ENCODE data around the gene FLOT1. TPM values are rescaled to one million over a fixed set of nuclear protein-coding genes. Genes with fewer than 3 reads are reported as not detected.

The FLOT1 gene
- total RNA-seq, 1 experiment from 2014 or later, result 111 TPM

GRCh38 chr6:30689022-30689865, 53.2 kb downstream of the FLOT1 start:
- no peaks in the 10 kb centered on the region for H4K20me1 ChIP-seq (ENCODE audit: control insufficient read depth, insufficient read depth, insufficient read length)
- H3K23me2 ChIP-seq (ENCODE audit: insufficient read length, low read depth, low read length, poor library complexity, severe bottlenecking), result peaks cover 29% of the 10 kb centered on the region
- H3K4me3 Mint-ChIP-seq, result peak overlapping the region; percentile 88 to 90
- peaks cover 3% of the 10 kb centered on the region; the same call in 1 of the 2 replicates for H3K4me1 ChIP-seq (ENCODE audit: insufficient read depth, low read length)
- no peak overlapping the region for H3K23ac ChIP-seq (ENCODE audit: insufficient read length, low read depth, low read length)
- H4K8ac ChIP-seq (replicated peaks; ENCODE audit: insufficient read length, low read depth, low read length), result no peak overlapping the region
- no CpG with 5 or more reads among the region's 11 CpGs for WGBS (ENCODE audit: extremely low coverage, insufficient read length, low lambda C conversion rate)
- H3K9me3 ChIP-seq (ENCODE audit: control insufficient read depth, low read depth, low read length), result no peaks in the 10 kb centered on the region
- peaks cover 2% of the 10 kb centered on the region; the same call in 1 of the 2 replicates for H3K79me2 ChIP-seq (ENCODE audit: insufficient read depth, low read length)
- no peak overlapping the region for H4K5ac ChIP-seq (ENCODE audit: insufficient read length, low read depth, low read length)
- no peak overlapping the region for H4K91ac ChIP-seq (ENCODE audit: insufficient read length, low read depth, low read length)
- peak overlapping the region; percentile 89 for H3K4me2 ChIP-seq (ENCODE audit: insufficient read depth, insufficient read length, low read length)
- H3K27ac Mint-ChIP-seq, result no peak overlapping the region
- peaks cover 50 to 54% of the 10 kb centered on the region in 2 experiments for H3K4me1 Mint-ChIP-seq
- no peaks in the 10 kb centered on the region for H3K9me3 Mint-ChIP-seq
- H3K27me3 Mint-ChIP-seq (ENCODE audit: low read depth), result peaks cover 3% of the 10 kb centered on the region; the same call in 1 of the 2 replicates
- no peak overlapping the region for H3K27ac ChIP-seq (ENCODE audit: insufficient read length, low read depth, low read length)
- no peak overlapping the region for H2AK5ac ChIP-seq (ENCODE audit: insufficient read length, low read length)
- no peak overlapping the region for H2AFZ ChIP-seq (ENCODE audit: low read length)
- no peak overlapping the region for H2BK20ac ChIP-seq (ENCODE audit: low read depth, low read length, poor library complexity, severe bottlenecking)
- H3K36me3 Mint-ChIP-seq (ENCODE audit: insufficient read depth in 1 of 3, low read depth in 3 of 3), result peaks cover 4 to 22% (median 15%) of the 10 kb centered on the region in 3 experiments; a peak in 5 of 7 replicates
- no peak overlapping the region for H2BK120ac ChIP-seq (ENCODE audit: low read depth, low read length, poor library complexity, severe bottlenecking)
- H2BK5ac ChIP-seq (ENCODE audit: insufficient read length, low read length), result no peak overlapping the region
- H2BK12ac ChIP-seq (ENCODE audit: insufficient read length, low read depth, low read length), result no peak overlapping the region
- H3K27me3 ChIP-seq (ENCODE audit: insufficient read depth, low read length), result no peaks in the 10 kb centered on the region
- DNase-seq, result no peak
- no peaks in the 10 kb centered on the region for H3K79me1 ChIP-seq (ENCODE audit: insufficient read depth, low read depth, low read length, poor library complexity, severe bottlenecking)
- no peak overlapping the region for H2BK15ac ChIP-seq (ENCODE audit: low read depth, low read length)
- no peak overlapping the region for H3K14ac ChIP-seq (ENCODE audit: insufficient read depth, low read length)
- H3T11ph ChIP-seq (ENCODE audit: low read length), result no peak overlapping the region
- no peak overlapping the region for H3K18ac ChIP-seq (ENCODE audit: insufficient read length, low read depth, low read length)
- no peak overlapping the region for H3K4ac ChIP-seq (ENCODE audit: low read depth, low read length)
- H3K56ac ChIP-seq (ENCODE audit: insufficient read length, low read depth, low read length), result no peak overlapping the region
- no peak overlapping the region for H3K9ac ChIP-seq (ENCODE audit: extremely low read depth, insufficient read length, low read length)
- TF ChIP-seq CTCF (conservative IDR thresholded peaks at IDR 0.05), result no peak

Data from H9 (cell line).